Measurements from ENCODE around the gene GRN. TPM values are rescaled to one million over a fixed set of nuclear protein-coding genes. Genes with fewer than 3 reads are reported as not detected.
A peak's percentile ranks its signal among the peaks of the same experiment; 100 is the strongest.

GRN gene
- total and polyA plus RNA-seq, 9 of the 15 experiments (the other 6 are each of a cell fraction or from before 2014, with no cell fraction given), result 5.4 to 75.3 (median 20.7) TPM

GRCh38 chr17:44344939-44345453 is at the start of gene GRN (continued):
- TF ChIP-seq ZBTB43 (CRISPR knock-in tag; IDR thresholded peaks at IDR 0.05), result 0 out of 2 replicates have a peak, but pooled peaks have one; percentile 35
- no peak for TF ChIP-seq EZH2 (IDR thresholded peaks at IDR 0.05; ENCODE audit: borderline replicate concordance, low read depth, low read length)
- peak; percentile 57; the same call in 1 of the 2 replicates for TF ChIP-seq ETV5 (CRISPR knock-in tag; IDR thresholded peaks at IDR 0.05; ENCODE audit: low read depth)
- 0 out of 2 replicates have a peak, but pooled peaks have one; percentile 32 for TF ChIP-seq ATF6 (CRISPR knock-in tag; IDR thresholded peaks at IDR 0.05)
- TF ChIP-seq ZNF589 (CRISPR knock-in tag; IDR thresholded peaks at IDR 0.05; ENCODE audit: low read depth), result peak; percentile 39; the same call in 1 of the 2 replicates
- TF ChIP-seq KDM5B (IDR thresholded peaks at IDR 0.05; ENCODE audit: insufficient replicate concordance, low read depth, low read length), result peak; percentile 58
- peak; percentile 70 for TF ChIP-seq RBFOX2 (IDR thresholded peaks at IDR 0.05; ENCODE audit: low read depth, low read length)
- TF ChIP-seq CREB3L1 (IDR thresholded peaks at IDR 0.05; ENCODE audit: borderline replicate concordance, low read depth), result peak; percentile 47; the same call in 1 of the 2 replicates
- peak; percentile 97 for TF ChIP-seq USF2 (CRISPR knock-in tag; IDR thresholded peaks at IDR 0.05)
- 0 out of 2 replicates have a peak, but pooled peaks have one; percentile 34 for TF ChIP-seq CEBPG (CRISPR knock-in tag; IDR thresholded peaks at IDR 0.05)
- TF ChIP-seq CEBPG (tag; conservative IDR thresholded peaks at IDR 0.05 in 1 of 2, IDR thresholded peaks at IDR 0.05 in 1 of 2), result no peak
- TF ChIP-seq SP2 (IDR thresholded peaks at IDR 0.05; ENCODE audit: extremely low read depth, low read depth, low read length, poor library complexity, severe bottlenecking), result peak; percentile 62
- peak in 1 of 2 experiments; percentile 89; a peak in 1 of 4 replicates for TF ChIP-seq SRF (CRISPR knock-in tag; IDR thresholded peaks at IDR 0.05)
- peak; percentile 34 to 72; a peak in 2 of 4 replicates for TF ChIP-seq MAZ (CRISPR knock-in tag; conservative IDR thresholded peaks at IDR 0.05 in 1 of 2, IDR thresholded peaks at IDR 0.05 in 1 of 2)
- peak; percentile 67; the same call in 1 of the 2 replicates for TF ChIP-seq CREM (IDR thresholded peaks at IDR 0.05; ENCODE audit: low read depth)
- TF ChIP-seq CBFA2T3 (IDR thresholded peaks at IDR 0.05), result peak; percentile 46; the same call in 1 of the 2 replicates
- TF ChIP-seq NR4A1 (CRISPR knock-in tag; IDR thresholded peaks at IDR 0.05), result no peak
- peak; percentile 19; the same call in 1 of the 2 replicates for TF ChIP-seq NR4A1 (tag; IDR thresholded peaks at IDR 0.05)
- peak; percentile 63 to 72 for TF ChIP-seq NRF1 (conservative IDR thresholded peaks at IDR 0.05 in 1 of 2, IDR thresholded peaks at IDR 0.05 in 1 of 2)
- no peak for TF ChIP-seq ZNF41 (CRISPR knock-in tag; conservative IDR thresholded peaks at IDR 0.05)
- peak; percentile 96 for TF ChIP-seq C11orf30 (IDR thresholded peaks at IDR 0.05; ENCODE audit: low read depth)
- no peak for TF ChIP-seq KLF13 (tag; IDR thresholded peaks at IDR 0.05; ENCODE audit: borderline replicate concordance, low read depth)

Measured in K562 (cell line).